DMS53 (cell line): ENCODE measurements around the gene DDOST.
"Not testable (repeated sequence)": the region's sequence is repeated elsewhere in the genome, so short reads cannot be mapped to it uniquely, and the experiment has no call there.

Experiments used
- DNase-seq: peaks from one replicate; lab custom pipeline; 2025; lab: John Stamatoyannopoulos, UW

Gene DDOST

GRCh38 chr1:20624709-20625108, 36.5 kb downstream of the DDOST start:
- DNase-seq: no peak

GRCh38 chr1:20621012-20621411, 40.2 kb downstream of the DDOST start:
- DNase-seq: no peak

- DNase-seq: no peak
Measured at GRCh38 chr1:20619999-20620398, 41.2 kb downstream of the DDOST start.

GRCh38 chr1:20618550-20618949, 42.6 kb downstream of the DDOST start:
- no peak for DNase-seq

- no peak for DNase-seq
Measured at GRCh38 chr1:20616847-20617487, 44.2 kb downstream of the DDOST start.

- DNase-seq: no peak
Measured at GRCh38 chr1:20615946-20616846, 45.0 kb downstream of the DDOST start.

GRCh38 chr1:20614131-20614579, 47.0 kb downstream of the DDOST start:
- DNase-seq: no peak

- DNase-seq: no peak
Measured at GRCh38 chr1:20612221-20612746, 48.9 kb downstream of the DDOST start.

GRCh38 chr1:20611652-20612051, 49.5 kb downstream of the DDOST start:
- DNase-seq: no peak

- no peak for DNase-seq
Measured at GRCh38 chr1:20610970-20611369, 50.2 kb downstream of the DDOST start.

- no peak for DNase-seq
Measured at GRCh38 chr1:20609541-20609940, 51.6 kb downstream of the DDOST start.

GRCh38 chr1:20606801-20607570, 54.2 kb downstream of the DDOST start:
- DNase-seq: not testable (repeated sequence)

- DNase-seq: no peak
Measured at GRCh38 chr1:20604678-20605077, 56.5 kb downstream of the DDOST start.

GRCh38 chr1:20603504-20604464, 57.4 kb downstream of the DDOST start:
- no peak for DNase-seq

- no peak for DNase-seq
Measured at GRCh38 chr1:20602851-20603450, 58.2 kb downstream of the DDOST start.
